ENCODE measurements around the gene CCDC38. TPM values are rescaled to one million over a fixed set of nuclear protein-coding genes. Genes with fewer than 3 reads are reported as not detected.

The CCDC38 gene
- total RNA-seq, 1 experiment from 2014 or later, result 0.39 TPM

DNA sequence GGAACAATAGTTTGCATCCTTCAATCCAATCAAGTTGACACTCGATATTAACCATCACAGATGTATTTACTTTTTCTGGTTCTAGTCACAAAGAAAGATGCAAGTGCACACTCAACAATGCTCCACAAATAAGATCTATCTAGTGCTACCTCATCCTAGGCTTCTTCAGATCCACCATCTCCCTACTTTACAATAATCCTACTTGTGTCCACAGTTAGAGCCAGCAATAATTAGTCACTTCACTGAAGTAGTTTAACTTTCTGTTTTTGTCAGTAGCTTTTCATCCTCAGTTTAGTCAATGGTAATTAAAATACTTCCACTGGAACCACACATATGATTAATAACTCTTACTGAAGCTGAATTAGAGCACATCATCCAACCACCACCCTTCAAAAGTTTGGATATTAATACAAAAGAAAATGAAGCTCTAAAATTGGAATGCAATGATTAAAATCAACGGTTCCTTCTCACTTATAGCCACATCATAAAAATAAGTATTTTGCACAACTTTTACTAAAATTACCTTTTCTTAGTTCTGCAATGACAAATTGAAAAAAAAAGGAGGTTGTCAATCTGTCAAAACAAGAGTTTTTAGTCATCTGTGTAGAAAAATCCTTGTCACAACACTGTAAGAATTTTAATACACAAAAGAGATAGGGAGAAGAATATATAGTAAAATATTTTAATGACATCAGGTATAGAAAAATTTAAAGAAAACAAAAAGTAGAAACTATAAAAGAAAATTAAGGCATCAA, 111.9 kb downstream of the CCDC38 start:
- DNase-seq (ENCODE audit: low read depth in 1 of 2, low spot score in 2 of 2), result no peak
- no peak overlapping the region for H3K4me3 ChIP-seq
- no peaks in the 10 kb centered on the region for H3K4me1 ChIP-seq (replicated peaks)
- H3K9me3 ChIP-seq (replicated peaks), result no peaks in the 10 kb centered on the region
- no peaks in the 10 kb centered on the region for H3K36me3 ChIP-seq
- no peak overlapping the region for H3K27ac ChIP-seq
- H3K27me3 ChIP-seq (replicated peaks), result no peaks in the 10 kb centered on the region; the same call in 1 of the 2 replicates

DNA sequence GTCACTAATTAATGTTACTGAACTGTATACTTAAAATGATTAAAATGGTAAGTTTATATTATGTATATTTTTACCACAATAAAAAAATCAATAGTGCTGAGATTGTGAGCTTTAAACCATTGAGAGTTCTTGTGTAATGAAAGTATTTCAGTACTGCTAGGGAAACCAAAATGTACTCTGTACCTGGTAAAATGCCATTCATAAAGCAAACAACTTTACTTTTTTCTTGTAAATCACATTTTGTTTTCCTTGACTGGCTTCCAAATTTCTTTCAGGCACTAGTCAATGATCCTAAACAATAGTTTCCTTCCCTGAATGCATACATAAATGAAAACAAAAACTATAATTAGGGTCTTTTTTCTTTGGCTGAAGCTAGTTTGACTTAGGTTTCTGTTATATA, 113.0 kb downstream of the CCDC38 start:
- H3K4me3 ChIP-seq, result no peak overlapping the region
- no peak for DNase-seq (ENCODE audit: low read depth in 1 of 2, low spot score in 2 of 2)
- H3K27me3 ChIP-seq (replicated peaks), result no peaks in the 10 kb centered on the region; the same call in 1 of the 2 replicates
- H3K9me3 ChIP-seq (replicated peaks), result no peaks in the 10 kb centered on the region
- no peak overlapping the region for H3K27ac ChIP-seq
- H3K36me3 ChIP-seq, result no peaks in the 10 kb centered on the region
- no peaks in the 10 kb centered on the region for H3K4me1 ChIP-seq (replicated peaks)

DNA sequence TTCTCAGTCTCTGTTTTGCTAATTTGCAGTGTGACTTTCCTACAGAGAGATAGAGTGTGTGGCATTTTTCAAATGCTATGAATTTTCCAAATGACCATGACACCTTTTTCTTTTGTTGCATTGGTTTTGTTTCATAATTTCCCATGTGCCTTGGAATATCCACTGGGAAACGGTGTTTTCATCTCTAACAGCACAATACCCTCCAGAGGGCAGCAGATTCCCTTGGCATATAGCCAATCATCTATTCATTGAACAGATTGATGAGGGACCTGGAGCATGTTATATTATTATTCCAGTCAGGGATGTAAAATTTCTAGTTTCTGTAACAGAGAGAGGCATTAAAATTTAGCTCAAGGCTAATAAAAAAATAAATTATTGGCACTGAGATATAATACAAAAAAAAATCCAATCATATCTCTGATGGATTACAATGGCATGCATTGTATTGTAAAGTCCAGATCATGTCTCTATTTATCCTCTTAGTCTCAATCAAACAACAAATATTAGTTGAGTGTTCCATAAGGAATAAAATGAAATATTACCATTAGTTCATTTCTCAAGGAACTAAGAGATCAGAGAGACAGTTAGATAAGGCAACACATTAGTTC, 122.2 kb downstream of the CCDC38 start:
- Histone ChIP-seq H3K9me3 (replicated peaks) (no peaks in the 10 kb centered on the region), H3K27me3 (replicated peaks) (no peaks in the 10 kb centered on the region), H3K4me3 (no peak overlapping the region), H3K27ac (no peak overlapping the region), H3K36me3 (no peaks in the 10 kb centered on the region), H3K4me1 (replicated peaks) (peaks cover 3% of the 10 kb centered on the region)
- peak in 1 of 2 experiments; percentile 25 for DNase-seq (ENCODE audit: low read depth in 1 of 2, low spot score in 2 of 2)

Other genes with a start within 250 kb of the CCDC38 start
- 44.9 and 59.5 TPM in 2 replicates for gene NTN4, start 151.8 kb downstream of the CCDC38 start, total RNA-seq (2014; rRNA removed; shearing (Covaris generic))
- gene SNRPF, start 83.7 kb downstream of the CCDC38 start, total RNA-seq (2014; rRNA removed; shearing (Covaris generic)), result 25.9 and 32.0 TPM in 2 replicates
- gene AMDHD1, start 717 bp upstream of the CCDC38 start, total RNA-seq (2014; rRNA removed; shearing (Covaris generic)), result 0.41 and 1.7 TPM in 2 replicates
- gene HAL, start 53.7 kb upstream of the CCDC38 start, total RNA-seq (2014; rRNA removed; shearing (Covaris generic)), result 0.18 and 0.34 TPM in 2 replicates
- 537 and 538 TPM in 2 replicates for gene LTA4H, start 93.0 kb upstream of the CCDC38 start, total RNA-seq (2014; rRNA removed; shearing (Covaris generic))